ENCODE data around the gene HCST.

DNA sequence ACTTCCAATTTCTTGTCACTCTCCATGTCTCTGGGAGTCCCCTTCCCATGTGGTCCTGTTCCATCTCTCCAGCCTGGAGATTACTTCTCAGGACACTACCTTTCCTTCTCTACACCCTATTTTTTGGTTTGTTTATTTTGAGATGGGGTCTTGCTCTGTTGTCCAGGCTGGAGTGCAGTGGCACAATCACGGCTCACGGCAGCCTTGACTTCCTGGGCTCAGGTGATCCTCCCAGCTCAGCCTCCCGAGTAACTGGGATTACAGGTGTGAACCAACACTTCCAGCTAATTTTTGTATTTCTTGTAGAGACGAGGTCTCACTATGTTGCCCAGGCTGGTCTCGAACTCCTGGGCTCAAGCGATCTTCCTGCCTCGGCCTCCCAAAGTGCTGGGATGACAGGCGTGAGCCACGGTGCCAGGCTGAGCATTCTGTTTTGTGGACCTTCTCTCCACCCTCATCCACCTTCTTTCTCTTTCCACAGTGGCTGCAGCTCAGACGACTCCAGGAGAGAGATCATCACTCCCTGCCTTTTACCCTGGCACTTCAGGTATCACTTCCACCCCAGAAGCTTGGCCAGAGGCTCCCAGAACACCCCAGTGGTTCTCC lies 644 bp downstream of the HCST start:
- TF ChIP-seq POLR2AphosphoS5 (IDR thresholded peaks at IDR 0.05) (no peak), POLR2A (IDR thresholded peaks at IDR 0.05) (no peak)

All from spleen (tissue), 3 donors.